ENCODE results near the gene SLC13A1.

SLC13A1 gene

GRCh38 chr7:123190109-123190831 is 9.5 kb downstream of the SLC13A1 start:
- DNase-seq, result no peak

GRCh38 chr7:123185756-123186155 is 14.0 kb downstream of the SLC13A1 start:
- no peak for DNase-seq

- DNase-seq, result no peak
Measured at GRCh38 chr7:123184271-123184670, 15.5 kb downstream of the SLC13A1 start.

GRCh38 chr7:123183431-123183830 is 16.3 kb downstream of the SLC13A1 start:
- DNase-seq, result no peak

GRCh38 chr7:123177442-123177841 is 22.3 kb downstream of the SLC13A1 start:
- DNase-seq, result no peak

- DNase-seq, result no peak
Measured at GRCh38 chr7:123170333-123171246, 29.2 kb downstream of the SLC13A1 start.

- DNase-seq, result no peak
Measured at GRCh38 chr7:123169065-123169464, 30.7 kb downstream of the SLC13A1 start.

GRCh38 chr7:123157606-123158005 is 42.2 kb downstream of the SLC13A1 start:
- no peak for DNase-seq

- DNase-seq, result no peak
Measured at GRCh38 chr7:123155571-123155970, 44.2 kb downstream of the SLC13A1 start.

GRCh38 chr7:123154231-123154860 is 45.4 kb downstream of the SLC13A1 start:
- no peak for DNase-seq

GRCh38 chr7:123151443-123151842 is 48.3 kb downstream of the SLC13A1 start:
- no peak for DNase-seq

GRCh38 chr7:123148813-123149212 is 51.0 kb downstream of the SLC13A1 start:
- no peak for DNase-seq

GRCh38 chr7:123143252-123144006 is 56.3 kb downstream of the SLC13A1 start:
- no peak for DNase-seq

GRCh38 chr7:123140561-123140960 is 59.2 kb downstream of the SLC13A1 start:
- DNase-seq, result no peak

- no peak for DNase-seq
Measured at GRCh38 chr7:123135960-123136359, 63.8 kb downstream of the SLC13A1 start.

GRCh38 chr7:123133924-123134323 is 65.8 kb downstream of the SLC13A1 start:
- DNase-seq, result no peak

- no peak for DNase-seq
Measured at GRCh38 chr7:123131961-123132360, 67.8 kb downstream of the SLC13A1 start.

GRCh38 chr7:123131556-123131955 is 68.2 kb downstream of the SLC13A1 start:
- DNase-seq, result no peak

GRCh38 chr7:123131140-123131539 is 68.6 kb downstream of the SLC13A1 start:
- DNase-seq, result no peak

- DNase-seq, result no peak
Measured at GRCh38 chr7:123126691-123127090, 73.1 kb downstream of the SLC13A1 start.

GRCh38 chr7:123126171-123126570 is 73.6 kb downstream of the SLC13A1 start:
- no peak for DNase-seq

GRCh38 chr7:123125231-123125630 is 74.5 kb downstream of the SLC13A1 start:
- no peak for DNase-seq

GRCh38 chr7:123122916-123123315 is 76.9 kb downstream of the SLC13A1 start:
- DNase-seq, result no peak

Data from CD4-positive, alpha-beta T cell treated with Interferon gamma for 1 hour (primary cell).